ENCODE data around the gene PCDHGA5. TPM values are rescaled to one million over a fixed set of nuclear protein-coding genes. Genes with fewer than 3 reads are reported as not detected.
A peak's percentile ranks its signal among the peaks of the same experiment; 100 is the strongest.
"Not testable (repeated sequence)": the region's sequence is repeated elsewhere in the genome, so short reads cannot be mapped to it uniquely, and the experiment has no call there.

The PCDHGA5 gene
- total RNA-seq, 1 donor from 2014 or later = 0.63 TPM

- TF ChIP-seq, protein P1, sequence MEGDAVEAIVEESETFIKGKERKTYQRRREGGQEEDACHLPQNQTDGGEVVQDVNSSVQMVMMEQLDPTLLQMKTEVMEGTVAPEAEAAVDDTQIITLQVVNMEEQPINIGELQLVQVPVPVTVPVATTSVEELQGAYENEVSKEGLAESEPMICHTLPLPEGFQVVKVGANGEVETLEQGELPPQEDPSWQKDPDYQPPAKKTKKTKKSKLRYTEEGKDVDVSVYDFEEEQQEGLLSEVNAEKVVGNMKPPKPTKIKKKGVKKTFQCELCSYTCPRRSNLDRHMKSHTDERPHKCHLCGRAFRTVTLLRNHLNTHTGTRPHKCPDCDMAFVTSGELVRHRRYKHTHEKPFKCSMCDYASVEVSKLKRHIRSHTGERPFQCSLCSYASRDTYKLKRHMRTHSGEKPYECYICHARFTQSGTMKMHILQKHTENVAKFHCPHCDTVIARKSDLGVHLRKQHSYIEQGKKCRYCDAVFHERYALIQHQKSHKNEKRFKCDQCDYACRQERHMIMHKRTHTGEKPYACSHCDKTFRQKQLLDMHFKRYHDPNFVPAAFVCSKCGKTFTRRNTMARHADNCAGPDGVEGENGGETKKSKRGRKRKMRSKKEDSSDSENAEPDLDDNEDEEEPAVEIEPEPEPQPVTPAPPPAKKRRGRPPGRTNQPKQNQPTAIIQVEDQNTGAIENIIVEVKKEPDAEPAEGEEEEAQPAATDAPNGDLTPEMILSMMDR (conservative IDR thresholded peaks at IDR 0.05; ENCODE audit: low read depth, low read length) = peak; percentile 56
- H3K4me3 ChIP-seq (ENCODE audit: low read depth, low read length) = peak within 1 kb of the TSS; percentile 44
- DNase-seq (ENCODE audit: low read depth) = no peak
Measured at GRCh38 chr5:141412854-141413539, 49.0 kb downstream of the PCDHGA5 start, which contains the start of gene PCDHGA10. Gene PCDHGA10 (plus strand): TSS chr5:141412987. CDS start chr5:141413176, 189 bp downstream.

GRCh38 chr5:141413540-141414069, 49.6 kb downstream of the PCDHGA5 start:
- peak overlapping the region; percentile 44 for H3K4me3 ChIP-seq (ENCODE audit: low read depth, low read length)
- TF ChIP-seq, protein P1 (conservative IDR thresholded peaks at IDR 0.05; ENCODE audit: low read depth, low read length) = no peak
- no peak for DNase-seq (ENCODE audit: low read depth)

GRCh38 chr5:141414548-141415274, 50.7 kb downstream of the PCDHGA5 start:
- not testable (repeated sequence) for DNase-seq (ENCODE audit: low read depth); H3K4me3 ChIP-seq (ENCODE audit: low read depth, low read length)

- not testable (repeated sequence) for H3K4me3 ChIP-seq (ENCODE audit: low read depth, low read length); DNase-seq (ENCODE audit: low read depth)
Measured at GRCh38 chr5:141415275-141415618, 51.3 kb downstream of the PCDHGA5 start.

Other genes starting within 250 kb of the PCDHGA5 start
- not detected in 2 replicates for gene PCDHB4, start 242.3 kb upstream of the PCDHGA5 start, total RNA-seq
- 0.22 and 0.63 TPM in 2 replicates for gene PCDHB5, start 229.0 kb upstream of the PCDHGA5 start, total RNA-seq
- not detected in 2 replicates for gene PCDHB6, start 214.1 kb upstream of the PCDHGA5 start, total RNA-seq
- gene PCDHB7, start 191.5 kb upstream of the PCDHGA5 start, total RNA-seq = not detected in 2 replicates
- gene PCDHB8, start 186.4 kb upstream of the PCDHGA5 start, total RNA-seq = not detected in 2 replicates
- gene PCDHB16, start 181.8 kb upstream of the PCDHGA5 start, total RNA-seq = under 0.01 and 0.07 TPM in 2 replicates
- gene PCDHB9, start 177.0 kb upstream of the PCDHGA5 start, total RNA-seq = not detected in 2 replicates
- under 0.01 TPM in 1 of 2 replicates, not detected in the other for gene PCDHB10, start 171.8 kb upstream of the PCDHGA5 start, total RNA-seq
- gene PCDHB11, start 164.5 kb upstream of the PCDHGA5 start, total RNA-seq = 0.06 and 0.07 TPM in 2 replicates
- not detected in 2 replicates for gene PCDHB12, start 155.4 kb upstream of the PCDHGA5 start, total RNA-seq
- 0.23 and 0.29 TPM in 2 replicates for gene PCDHB13, start 150.2 kb upstream of the PCDHGA5 start, total RNA-seq
- gene PCDHB14, start 140.8 kb upstream of the PCDHGA5 start, total RNA-seq = under 0.01 and 0.23 TPM in 2 replicates
- 0.07 and 0.29 TPM in 2 replicates for gene PCDHB15, start 118.8 kb upstream of the PCDHGA5 start, total RNA-seq
- 0.29 TPM in 1 of 2 replicates, not detected in the other for gene SLC25A2, start 60.1 kb upstream of the PCDHGA5 start, total RNA-seq
- 40.6 and 41.0 TPM in 2 replicates for gene TAF7, start 43.4 kb upstream of the PCDHGA5 start, total RNA-seq
- 0.29 and 0.75 TPM in 2 replicates for gene PCDHGA1, start 33.6 kb upstream of the PCDHGA5 start, total RNA-seq
- 0.23 and 0.72 TPM in 2 replicates for gene PCDHGA2, start 25.4 kb upstream of the PCDHGA5 start, total RNA-seq
- gene PCDHGA3, start 20.3 kb upstream of the PCDHGA5 start, total RNA-seq = 0.36 and 0.52 TPM in 2 replicates
- 0.12 and 0.29 TPM in 2 replicates for gene PCDHGB1, start 14.1 kb upstream of the PCDHGA5 start, total RNA-seq
- 0.22 and 0.92 TPM in 2 replicates for gene PCDHGA4, start 9.1 kb upstream of the PCDHGA5 start, total RNA-seq
- gene PCDHGB2, start 4.2 kb upstream of the PCDHGA5 start, total RNA-seq = 0.43 and 0.98 TPM in 2 replicates
- gene PCDHGB3, start 6.1 kb downstream of the PCDHGA5 start, total RNA-seq = 0.14 and 1.1 TPM in 2 replicates
- gene PCDHGA6, start 9.7 kb downstream of the PCDHGA5 start, total RNA-seq = 0.35 and 0.36 TPM in 2 replicates
- gene PCDHGA7, start 18.6 kb downstream of the PCDHGA5 start, total RNA-seq = 0.23 and 0.29 TPM in 2 replicates
- gene PCDHGB4, start 23.5 kb downstream of the PCDHGA5 start, total RNA-seq = 1.7 and 4.7 TPM in 2 replicates
- 0.14 and 1.0 TPM in 2 replicates for gene PCDHGA8, start 28.5 kb downstream of the PCDHGA5 start, total RNA-seq
- 4.0 and 6.5 TPM in 2 replicates for gene PCDHGB5, start 33.8 kb downstream of the PCDHGA5 start, total RNA-seq
- gene PCDHGA9, start 38.6 kb downstream of the PCDHGA5 start, total RNA-seq = 1.1 and 1.9 TPM in 2 replicates
- 1.4 and 3.4 TPM in 2 replicates for gene PCDHGB6, start 43.9 kb downstream of the PCDHGA5 start, total RNA-seq
- gene PCDHGA10, start 48.8 kb downstream of the PCDHGA5 start, total RNA-seq = 0.58 and 1.9 TPM in 2 replicates
- 0.65 and 2.8 TPM in 2 replicates for gene PCDHGB7, start 53.5 kb downstream of the PCDHGA5 start, total RNA-seq
- 2.6 and 2.7 TPM in 2 replicates for gene PCDHGA11, start 56.9 kb downstream of the PCDHGA5 start, total RNA-seq
- 1.8 and 1.9 TPM in 2 replicates for gene PCDHGA12, start 66.3 kb downstream of the PCDHGA5 start, total RNA-seq
- 9.8 and 23.2 TPM in 2 replicates for gene PCDHGC3, start 111.8 kb downstream of the PCDHGA5 start, total RNA-seq
- 0.07 and 0.46 TPM in 2 replicates for gene PCDHGC4, start 120.9 kb downstream of the PCDHGA5 start, total RNA-seq
- gene PCDHGC5, start 124.9 kb downstream of the PCDHGA5 start, total RNA-seq = 0.06 TPM in 1 of 2 replicates, not detected in the other

All from epithelial cell of proximal tubule (primary cell).